Vagina (tissue), 2 donors: ENCODE data around the gene EFEMP1. TPM values are rescaled to one million over a fixed set of nuclear protein-coding genes. Genes with fewer than 3 reads are reported as not detected.

ENCODE experiments used
- DNase-seq, 2 donors: peaks; one replicate each; pipeline ENCODE4 v3.0.0-alpha.2; 2017; ENCODE audit errors: extremely low spot score in 2 of 2
- H3K27ac ChIP-seq: fragments of 200-600 bp; sonication (generic); one replicate; pipeline ENCODE4 v1.5.1; 2019
- H3K27me3 ChIP-seq: fragments of 200-600 bp; sonication (generic); one replicate; pipeline ENCODE4 v1.5.1; 2019
- H3K36me3 ChIP-seq, 2 donors: fragments of 200-600 bp; sonication (generic); one replicate each; pipeline ENCODE4 v1.5.1; 2017 to 2019
- H3K4me1 ChIP-seq: fragments of 200-600 bp; sonication (generic); one replicate; pipeline ENCODE4 v1.5.1; 2019
- H3K4me3 ChIP-seq, 2 donors: fragments of 200-600 bp; sonication (generic); 1 replicate in 1 of 2; 2 replicates in 1 of 2; pipeline ENCODE4 v1.5.1; 2016 to 2019
- H3K9me3 ChIP-seq: fragments of 200-600 bp; sonication (generic); one replicate; pipeline ENCODE4 v1.5.1; 2019
- POLR2A ChIP-seq, 2 donors: fragments of 450-650 bp; IDR thresholded peaks; one replicate each; pipeline ENCODE4 v1.6.1; 2017; ENCODE audit warnings: antibody characterized with exemption in 2 of 2, mild to moderate bottlenecking in 2 of 2, moderate library complexity in 2 of 2
- POLR2AphosphoS5 ChIP-seq, 2 donors: sonication (generic); formaldehyde crosslinking; IDR thresholded peaks; one replicate each; pipeline ENCODE4 v1.9.0; 2017; ENCODE audit warnings: antibody characterized with exemption in 2 of 2, mild to moderate bottlenecking in 2 of 2, low read depth in 1 of 2; ENCODE audit not compliant: insufficient read depth in 1 of 2
- intact Hi-C: fragments of 100-400 bp; cut with DNase I; formaldehyde crosslinking; loops from one replicate; pipeline ENCODE4 v1.15.1; 2023
- total RNA-seq: library from RNA; depleted of rRNA; stranded (reverse); fragments of >200 nt; gene quantifications from one replicate; pipeline ENCODE4 v1.2.3, GENCODE V29; 2016
- TF ChIP-seq, protein P1 (sequence below), 3 experiments: fragments of 450-650 bp in 2 of 3; fragments of 200-600 bp in 1 of 3; sonication (generic) in 1 of 3; IDR thresholded peaks; one replicate each; pipeline ENCODE4 v1.5.1; 2017 to 2019; ENCODE audit warnings: antibody characterized with exemption in 3 of 3, mild to moderate bottlenecking in 2 of 3, moderate library complexity in 2 of 3

EFEMP1 gene
- total RNA-seq, 1 donor from 2014 or later, result 235 TPM

DNA sequence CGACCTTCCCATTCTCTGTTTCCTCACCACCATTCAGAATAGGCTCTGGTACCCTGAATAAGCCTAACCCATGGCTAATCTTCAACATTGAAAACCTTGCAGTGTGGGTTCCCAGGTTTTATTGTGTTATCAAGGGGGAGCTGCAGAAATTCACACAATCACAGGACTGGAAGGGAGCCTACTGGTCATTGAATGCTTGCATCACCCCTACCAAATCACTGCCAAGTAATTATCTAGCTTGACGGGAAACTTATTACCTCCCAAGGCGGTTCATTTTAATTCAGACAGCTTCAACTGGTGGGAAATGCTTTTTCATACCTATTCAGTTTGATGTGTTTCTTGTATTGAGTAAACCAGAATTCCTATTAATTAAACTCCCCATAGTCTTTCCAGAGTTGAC, 33.6 kb upstream of the EFEMP1 start:
- Histone ChIP-seq H3K4me1 (peaks cover 20% of the 10 kb centered on the region), H3K27ac (no peak overlapping the region), H3K4me3 (no peak overlapping the region), H3K9me3 (no peaks in the 10 kb centered on the region), H3K27me3 (no peaks in the 10 kb centered on the region), H3K36me3 (no peaks in the 10 kb centered on the region)
- intact Hi-C loops, result loop anchor here (10.0 kb wide), 1 partner anchor 92 kb away; no protein-coding TSS in a partner anchor
- TF ChIP-seq POLR2AphosphoS5 (IDR thresholded peaks at IDR 0.05; ENCODE audit: insufficient read depth in 1 of 2, low read depth in 1 of 2), result no peak
- TF ChIP-seq POLR2A (IDR thresholded peaks at IDR 0.05), result no peak
- TF ChIP-seq, protein P1, sequence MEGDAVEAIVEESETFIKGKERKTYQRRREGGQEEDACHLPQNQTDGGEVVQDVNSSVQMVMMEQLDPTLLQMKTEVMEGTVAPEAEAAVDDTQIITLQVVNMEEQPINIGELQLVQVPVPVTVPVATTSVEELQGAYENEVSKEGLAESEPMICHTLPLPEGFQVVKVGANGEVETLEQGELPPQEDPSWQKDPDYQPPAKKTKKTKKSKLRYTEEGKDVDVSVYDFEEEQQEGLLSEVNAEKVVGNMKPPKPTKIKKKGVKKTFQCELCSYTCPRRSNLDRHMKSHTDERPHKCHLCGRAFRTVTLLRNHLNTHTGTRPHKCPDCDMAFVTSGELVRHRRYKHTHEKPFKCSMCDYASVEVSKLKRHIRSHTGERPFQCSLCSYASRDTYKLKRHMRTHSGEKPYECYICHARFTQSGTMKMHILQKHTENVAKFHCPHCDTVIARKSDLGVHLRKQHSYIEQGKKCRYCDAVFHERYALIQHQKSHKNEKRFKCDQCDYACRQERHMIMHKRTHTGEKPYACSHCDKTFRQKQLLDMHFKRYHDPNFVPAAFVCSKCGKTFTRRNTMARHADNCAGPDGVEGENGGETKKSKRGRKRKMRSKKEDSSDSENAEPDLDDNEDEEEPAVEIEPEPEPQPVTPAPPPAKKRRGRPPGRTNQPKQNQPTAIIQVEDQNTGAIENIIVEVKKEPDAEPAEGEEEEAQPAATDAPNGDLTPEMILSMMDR (IDR thresholded peaks at IDR 0.05), result no peak
- no peak for DNase-seq

DNA sequence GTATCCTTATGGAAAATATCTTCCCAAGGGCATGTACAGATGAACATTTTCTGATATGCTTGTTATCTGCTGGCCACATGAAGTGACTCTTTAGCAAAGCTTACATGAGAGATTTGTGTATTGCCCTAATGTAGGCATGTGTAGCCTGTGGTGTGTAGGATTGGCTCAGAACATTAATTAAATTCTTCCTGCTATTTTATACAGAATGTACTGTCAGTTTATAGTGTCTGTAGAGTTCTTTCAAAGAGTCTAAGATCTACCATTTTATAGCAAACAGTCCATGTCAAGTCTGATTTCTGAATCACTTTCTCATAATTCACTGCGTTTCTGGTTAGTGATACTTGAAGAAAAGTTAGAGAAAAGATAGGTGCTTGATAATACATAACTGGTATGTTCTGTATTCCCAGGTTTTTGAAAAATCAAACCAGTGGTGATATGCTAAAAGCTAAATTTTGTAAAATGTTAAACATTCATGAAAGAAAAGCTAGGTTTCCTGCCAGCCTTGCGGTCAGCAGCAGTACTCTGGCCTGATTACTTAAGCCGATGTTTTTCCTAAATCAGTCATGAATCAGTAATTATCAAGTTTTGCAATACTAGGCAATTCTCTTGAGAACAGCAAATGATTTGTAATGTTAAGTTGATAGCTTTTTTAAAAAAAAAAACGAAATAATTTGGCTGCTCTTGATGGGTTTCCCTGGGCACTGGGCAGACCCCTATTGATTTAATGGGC, 30.9 kb upstream of the EFEMP1 start:
- no peaks in the 10 kb centered on the region for H3K27me3 ChIP-seq
- H3K4me1 ChIP-seq, result peaks cover 20% of the 10 kb centered on the region
- H3K36me3 ChIP-seq, result no peaks in the 10 kb centered on the region
- no peak overlapping the region for H3K4me3 ChIP-seq
- H3K9me3 ChIP-seq, result no peaks in the 10 kb centered on the region
- H3K27ac ChIP-seq, result peak overlapping the region; percentile 7
- DNase-seq, result no peak
- TF ChIP-seq POLR2A (IDR thresholded peaks at IDR 0.05) (no peak), POLR2AphosphoS5 (IDR thresholded peaks at IDR 0.05; ENCODE audit: insufficient read depth in 1 of 2, low read depth in 1 of 2) (no peak)
- TF ChIP-seq, protein P1 (IDR thresholded peaks at IDR 0.05), result no peak
- intact Hi-C loops, result loop anchor here (2.0 to 10.0 kb wide), 2 partner anchors 32 to 90 kb away; partner anchors contain the start of gene EFEMP1

- H3K9me3 ChIP-seq, result no peaks in the 10 kb centered on the region
- no peaks in the 10 kb centered on the region for H3K36me3 ChIP-seq
- H3K27me3 ChIP-seq, result no peaks in the 10 kb centered on the region
- DNase-seq, result no peak
- no peak overlapping the region for H3K27ac ChIP-seq
- peaks cover 3% of the 10 kb centered on the region for H3K4me1 ChIP-seq
- no peak overlapping the region for H3K4me3 ChIP-seq
- intact Hi-C loops, result loop anchor here (10.0 kb wide), 1 partner anchor 88 kb away; no protein-coding TSS in a partner anchor
- TF ChIP-seq POLR2A (IDR thresholded peaks at IDR 0.05) (no peak), POLR2AphosphoS5 (IDR thresholded peaks at IDR 0.05; ENCODE audit: insufficient read depth in 1 of 2, low read depth in 1 of 2) (no peak)
- TF ChIP-seq, protein P1 (IDR thresholded peaks at IDR 0.05), result no peak
Observed at GRCh38 chr2:55952415-55952814, 28.8 kb upstream of the EFEMP1 start.

DNA sequence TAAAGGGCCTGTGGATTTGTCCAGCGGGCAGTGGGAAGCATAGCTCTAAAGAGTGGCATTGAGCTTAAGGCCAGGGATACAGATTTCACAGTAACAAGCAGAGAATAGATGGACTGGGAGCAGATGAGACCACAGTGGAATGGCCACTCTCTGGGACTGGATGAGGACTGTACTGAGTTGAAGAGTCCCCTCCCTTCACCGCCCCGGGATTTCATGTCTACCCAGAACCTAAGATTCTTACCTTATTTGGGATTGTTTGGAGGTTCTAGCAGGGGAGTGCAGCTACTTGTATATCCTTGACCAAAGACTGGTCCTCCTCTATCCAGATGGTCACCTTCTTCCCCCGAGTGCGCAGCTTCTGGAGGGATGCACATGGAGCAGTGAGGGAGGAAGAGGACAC, 28.0 kb upstream of the EFEMP1 start:
- no peaks in the 10 kb centered on the region for H3K9me3 ChIP-seq
- DNase-seq, result no peak
- TF ChIP-seq, protein P1 (IDR thresholded peaks at IDR 0.05), result no peak
- TF ChIP-seq POLR2AphosphoS5 (IDR thresholded peaks at IDR 0.05; ENCODE audit: insufficient read depth in 1 of 2, low read depth in 1 of 2) (no peak), POLR2A (IDR thresholded peaks at IDR 0.05) (no peak)
- no peaks in the 10 kb centered on the region for H3K4me1 ChIP-seq
- H3K27me3 ChIP-seq, result no peaks in the 10 kb centered on the region
- H3K4me3 ChIP-seq, result no peak overlapping the region
- intact Hi-C loops, result loop anchor here (10.0 kb wide), 1 partner anchor 87 kb away; no protein-coding TSS in a partner anchor
- no peak overlapping the region for H3K27ac ChIP-seq
- no peaks in the 10 kb centered on the region for H3K36me3 ChIP-seq

- Histone ChIP-seq H3K27me3 (no peaks in the 10 kb centered on the region), H3K4me3 (no peak overlapping the region), H3K36me3 (no peaks in the 10 kb centered on the region), H3K4me1 (no peaks in the 10 kb centered on the region), H3K9me3 (no peaks in the 10 kb centered on the region), H3K27ac (no peak overlapping the region)
- intact Hi-C loops, result loop anchor here (10.0 kb wide), 1 partner anchor 85 kb away; no protein-coding TSS in a partner anchor
- no peak for TF ChIP-seq POLR2AphosphoS5 (IDR thresholded peaks at IDR 0.05; ENCODE audit: insufficient read depth in 1 of 2, low read depth in 1 of 2)
- DNase-seq, result no peak
Observed at GRCh38 chr2:55949613-55950012, 26.0 kb upstream of the EFEMP1 start.
